Activated CD4-positive, alpha-beta T cell treated with anti-CD3 and anti-CD28 coated beads, Interleukin-2, Interleukin-6, amounts not matched to agents 100 ng/mL and 50 ng/mL, durations not matched to agents 16 hours and 8 hours (primary cell): ENCODE results near the gene PPP1R12B.
"Not testable (repeated sequence)": the region's sequence is repeated elsewhere in the genome, so short reads cannot be mapped to it uniquely, and the experiment has no call there.

Experiments
- DNase-seq: peaks from one replicate; pipeline ENCODE4 v3.0.0-alpha.2; 2020

Gene PPP1R12B

DNA sequence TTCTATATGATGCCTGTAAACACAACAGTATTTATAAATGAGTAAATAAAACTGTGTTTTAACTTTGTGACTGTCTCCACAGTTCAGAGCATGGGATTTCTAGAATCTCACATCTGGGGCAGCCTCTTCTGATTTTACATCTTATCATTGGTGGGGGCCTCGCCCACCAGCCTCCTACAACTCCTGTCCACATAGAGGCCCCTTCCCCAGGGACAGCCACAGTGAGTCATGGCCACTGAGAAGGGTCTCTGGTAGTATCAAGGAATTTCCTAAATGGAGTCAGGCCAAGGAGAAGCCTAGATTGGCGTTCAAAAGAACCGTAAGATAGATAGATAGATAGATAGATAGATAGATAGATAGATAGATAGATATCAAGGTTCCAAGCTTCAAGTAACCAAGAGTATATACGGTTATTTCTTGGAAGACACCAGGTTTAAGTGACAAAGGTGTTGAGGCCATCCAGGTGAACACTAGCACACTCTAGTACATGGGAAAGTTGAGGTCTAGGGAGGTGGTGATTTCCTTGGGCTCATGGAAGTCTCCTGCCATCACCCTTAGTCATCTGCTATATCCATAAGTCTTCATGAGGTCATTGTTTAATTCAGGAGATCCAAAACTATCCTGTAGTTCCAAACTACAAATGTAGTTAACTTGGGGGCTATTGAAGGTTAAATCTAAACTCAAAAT lies 240.1 kb downstream of the PPP1R12B start:
- no peak for DNase-seq

- DNase-seq: no peak
These were observed 240.9 kb downstream of the PPP1R12B start for GRCh38 chr1:202589190-202589930.

DNA sequence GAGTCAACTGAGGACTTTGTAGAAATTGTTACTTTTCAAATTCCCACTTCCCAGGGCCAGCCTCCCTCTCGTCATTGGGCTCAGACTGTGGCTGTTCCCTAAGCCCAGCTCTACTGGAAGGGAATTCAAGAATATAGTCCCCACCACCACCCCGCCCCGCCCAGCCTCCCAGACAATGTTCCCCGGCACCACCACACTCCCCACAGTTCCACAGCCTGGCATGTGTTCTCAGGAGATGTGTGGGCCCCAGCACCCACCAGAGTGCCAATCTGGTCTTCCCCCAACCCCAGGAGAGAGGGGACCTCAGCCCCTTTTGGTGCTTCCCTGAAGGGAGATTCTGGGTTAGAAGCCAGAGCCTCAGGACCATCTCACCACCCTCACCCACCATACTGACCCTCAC lies 241.6 kb downstream of the PPP1R12B start:
- DNase-seq: no peak

DNA sequence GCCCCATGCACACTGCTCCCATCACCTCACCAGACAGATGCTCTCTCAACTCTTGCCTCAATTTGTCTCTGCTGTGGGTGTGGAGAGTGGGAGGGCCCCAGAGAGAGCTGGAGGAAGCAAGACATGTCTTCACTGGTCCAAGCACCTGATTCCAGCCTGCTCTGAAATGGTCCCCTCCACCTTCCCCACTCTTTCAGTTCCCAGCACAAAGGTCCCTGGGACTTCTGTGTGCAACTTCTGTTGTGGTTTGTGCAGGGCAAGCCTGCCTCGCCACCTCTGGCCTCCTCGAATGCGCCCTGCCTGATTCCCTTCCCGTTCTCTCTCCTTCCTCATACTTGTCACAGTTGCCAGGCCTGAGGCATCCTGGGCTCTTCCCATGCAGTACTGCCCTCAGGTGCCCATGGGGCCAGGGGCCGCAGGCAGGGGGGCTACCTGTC lies 242.5 kb downstream of the PPP1R12B start:
- no peak for DNase-seq

DNA sequence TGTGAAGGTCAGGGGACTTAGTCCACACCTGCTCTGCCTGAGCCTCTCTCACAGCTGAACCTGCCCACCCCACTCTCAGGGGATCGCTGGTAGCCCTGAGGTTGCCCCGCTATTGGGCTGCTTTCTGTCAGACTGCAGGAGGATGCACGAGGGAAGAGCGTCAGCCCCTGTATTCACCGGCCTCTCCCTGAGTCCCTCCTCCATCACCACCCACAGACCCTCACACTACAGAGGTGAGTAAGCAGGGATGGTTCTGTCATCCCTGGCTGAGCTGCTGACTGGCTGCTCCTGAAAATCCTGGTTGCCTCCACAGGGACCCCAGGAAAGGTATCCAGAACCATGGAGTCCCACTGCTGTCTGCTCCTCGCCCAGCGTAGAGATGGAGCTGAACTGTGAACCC lies 243.0 kb downstream of the PPP1R12B start:
- DNase-seq: no peak

- no peak for DNase-seq
These were observed 243.6 kb downstream of the PPP1R12B start for GRCh38 chr1:202592146-202592545.

GRCh38 chr1:202593845-202594244 lies 245.3 kb downstream of the PPP1R12B start:
- no peak for DNase-seq

GRCh38 chr1:202596638-202597037 lies 248.1 kb downstream of the PPP1R12B start:
- DNase-seq: no peak

GRCh38 chr1:202597090-202597761 lies 248.7 kb downstream of the PPP1R12B start:
- no peak for DNase-seq

DNA sequence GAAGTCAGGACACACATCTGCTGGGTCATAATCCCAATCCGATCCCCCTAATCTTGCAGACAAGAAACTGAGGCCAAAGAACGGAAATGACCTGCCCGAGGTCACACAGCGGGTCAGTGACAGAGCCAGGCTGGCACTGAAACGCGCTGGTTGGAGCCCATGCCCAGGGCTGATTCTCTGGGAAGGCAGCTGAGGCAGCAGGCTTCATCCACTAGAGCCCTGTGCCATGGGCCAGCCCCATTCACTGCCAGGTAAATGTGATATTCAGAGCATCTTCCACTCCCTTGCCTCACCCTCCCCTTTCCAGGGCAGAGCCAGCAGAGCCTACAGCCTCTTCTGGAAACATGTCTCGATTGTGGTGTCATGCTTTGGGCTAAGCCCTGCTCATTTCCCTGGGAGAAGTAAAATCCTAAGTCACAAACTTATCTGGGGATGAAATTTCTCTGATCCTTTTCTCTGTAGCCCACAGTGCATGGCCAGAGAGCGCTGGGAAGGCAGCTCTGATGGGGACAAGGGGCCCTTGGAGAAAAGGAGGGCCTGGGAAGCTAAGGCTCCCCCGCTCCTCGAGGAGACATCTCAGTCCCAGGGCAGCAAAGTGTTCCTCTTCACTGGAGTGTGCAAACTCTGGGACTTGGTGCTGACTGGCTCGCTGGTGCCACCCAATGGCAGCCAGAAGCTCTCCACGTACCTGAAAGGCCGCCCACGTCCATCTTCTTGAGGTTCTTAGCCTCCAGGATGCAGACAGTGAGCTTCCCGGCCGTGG lies 251.4 kb downstream of the PPP1R12B start:
- DNase-seq: peak; percentile 50

GRCh38 chr1:202600432-202601041 lies 252.0 kb downstream of the PPP1R12B start:
- DNase-seq: no peak

- DNase-seq: no peak
These were observed 254.9 kb downstream of the PPP1R12B start for GRCh38 chr1:202603435-202603834.

DNA sequence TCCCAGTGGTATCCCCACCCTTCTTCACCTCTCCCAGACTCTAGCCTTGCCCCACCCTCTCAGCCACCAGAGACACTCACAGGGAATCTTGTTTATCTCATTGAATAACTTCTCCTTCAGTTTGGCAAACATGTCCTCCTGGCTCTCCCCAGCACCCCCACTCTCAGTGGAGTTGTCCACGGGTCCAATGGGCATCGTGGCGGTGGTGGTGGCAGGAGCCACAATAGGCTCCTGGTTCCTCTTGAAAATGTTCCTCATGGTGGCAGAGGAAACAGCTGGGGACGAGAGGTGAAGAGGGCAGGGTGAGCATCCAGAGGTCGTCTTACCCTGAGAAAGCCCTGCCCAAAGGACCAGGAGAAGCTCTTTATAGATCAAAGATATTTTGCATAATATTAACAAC lies 257.0 kb downstream of the PPP1R12B start:
- DNase-seq: no peak

DNA sequence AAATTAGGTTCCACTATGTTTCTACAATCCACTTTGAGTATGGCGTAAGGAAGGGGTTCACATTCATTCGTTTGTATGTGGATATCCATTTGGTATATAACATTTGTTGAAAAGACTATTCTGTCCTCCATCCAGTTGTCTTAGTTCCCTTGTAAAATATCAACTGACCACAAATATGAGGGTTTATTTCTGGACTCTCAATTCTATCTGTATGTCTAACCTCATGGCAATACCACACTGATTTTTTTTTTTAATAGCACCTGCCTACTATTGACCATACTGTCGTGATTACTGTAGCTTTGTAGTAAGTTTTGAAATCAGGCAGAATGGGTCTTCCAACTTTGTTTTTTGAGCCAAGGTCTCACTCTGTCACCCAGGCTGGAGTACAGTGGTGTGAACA lies 263.5 kb downstream of the PPP1R12B start:
- not testable (repeated sequence) for DNase-seq

DNA sequence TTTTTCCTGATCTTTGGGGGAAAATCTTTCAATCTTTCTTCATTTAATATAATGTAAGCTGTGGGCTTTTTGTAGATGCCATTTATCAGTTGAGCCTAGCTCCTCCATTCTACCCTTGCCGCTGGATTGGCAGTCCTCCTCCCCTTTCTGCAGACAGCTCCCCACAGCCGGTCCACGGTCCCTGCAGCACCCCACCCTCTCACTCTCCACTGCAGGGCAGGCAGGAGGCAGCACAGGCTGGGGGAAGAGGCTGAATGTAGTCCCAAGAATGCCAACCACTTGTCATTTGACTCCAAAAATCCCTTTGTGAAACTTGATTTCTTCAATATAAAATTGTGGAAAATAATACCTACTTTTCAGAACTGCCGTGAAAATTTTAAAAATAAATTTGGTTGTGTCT lies 265.1 kb downstream of the PPP1R12B start:
- DNase-seq: no peak

GRCh38 chr1:202614363-202615207 lies 266.1 kb downstream of the PPP1R12B start:
- DNase-seq: not testable (repeated sequence)

DNA sequence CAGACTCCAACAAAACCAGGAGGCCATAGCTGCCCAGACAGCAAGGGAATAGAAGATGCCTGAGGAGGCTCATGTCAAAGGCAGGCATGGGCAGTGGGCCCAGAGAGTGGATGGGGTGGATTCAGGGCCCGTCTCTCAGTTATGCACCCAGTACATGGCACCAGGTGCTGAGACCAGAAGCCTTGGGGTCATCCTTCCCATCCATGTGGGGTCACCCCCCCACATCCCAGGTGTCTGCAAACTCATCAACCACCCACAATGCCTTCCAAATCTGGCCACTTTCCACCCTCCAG lies 266.7 kb downstream of the PPP1R12B start:
- not testable (repeated sequence) for DNase-seq

- peak; percentile 7 for DNase-seq
These were observed 267.2 kb downstream of the PPP1R12B start for GRCh38 chr1:202615501-202616354.

GRCh38 chr1:202616355-202616915 lies 267.9 kb downstream of the PPP1R12B start:
- DNase-seq: no peak

DNA sequence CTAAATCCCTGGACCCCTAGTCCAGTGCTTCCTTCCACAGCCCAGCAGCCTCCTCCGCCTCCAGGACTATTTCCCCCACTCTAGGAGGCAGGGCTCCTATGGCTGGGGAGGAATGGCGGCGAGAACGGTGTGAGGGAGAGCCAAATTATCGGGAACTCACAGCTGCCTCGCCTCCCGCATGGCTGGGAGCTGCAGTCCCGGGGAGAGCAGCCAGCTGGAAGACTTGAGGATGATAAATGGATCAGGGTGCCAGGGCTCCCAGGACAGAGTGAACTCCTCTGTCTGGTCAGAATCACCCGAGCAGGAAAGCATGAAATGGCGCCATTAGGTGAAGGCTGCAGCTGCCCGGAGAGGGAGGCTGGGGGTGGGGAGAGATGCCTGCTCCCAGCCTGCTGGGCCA lies 270.5 kb downstream of the PPP1R12B start:
- not testable (repeated sequence) for DNase-seq

DNA sequence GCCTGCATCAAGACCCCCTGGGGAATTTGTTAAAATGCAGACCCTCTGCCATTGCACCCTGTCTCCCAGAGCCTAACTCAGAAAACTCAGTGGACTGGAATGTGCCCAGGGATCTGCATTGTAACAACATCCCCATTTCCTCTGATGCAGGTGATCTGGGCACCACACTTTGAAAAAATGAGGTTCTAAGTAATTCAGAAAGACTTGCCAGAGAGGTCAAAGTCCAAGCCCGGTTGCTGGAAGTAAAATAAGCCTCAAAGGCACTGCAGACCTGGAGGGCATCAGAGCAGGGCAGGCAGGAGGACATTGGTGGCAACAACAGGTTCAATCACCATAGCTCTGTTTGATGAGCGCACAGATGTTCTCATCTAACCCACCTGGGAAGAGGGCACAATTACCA lies 271.0 kb downstream of the PPP1R12B start:
- no peak for DNase-seq
